ENCODE results near the gene NPEPL1. TPM values are rescaled to one million over a fixed set of nuclear protein-coding genes. Genes with fewer than 3 reads are reported as not detected.

NPEPL1 gene
- total and polyA plus RNA-seq, 10 of the 15 experiments (the other 5 are each of a cell fraction or from before 2014, with no cell fraction given): 0.08 to 21.3 (median 10.2) TPM

DNA sequence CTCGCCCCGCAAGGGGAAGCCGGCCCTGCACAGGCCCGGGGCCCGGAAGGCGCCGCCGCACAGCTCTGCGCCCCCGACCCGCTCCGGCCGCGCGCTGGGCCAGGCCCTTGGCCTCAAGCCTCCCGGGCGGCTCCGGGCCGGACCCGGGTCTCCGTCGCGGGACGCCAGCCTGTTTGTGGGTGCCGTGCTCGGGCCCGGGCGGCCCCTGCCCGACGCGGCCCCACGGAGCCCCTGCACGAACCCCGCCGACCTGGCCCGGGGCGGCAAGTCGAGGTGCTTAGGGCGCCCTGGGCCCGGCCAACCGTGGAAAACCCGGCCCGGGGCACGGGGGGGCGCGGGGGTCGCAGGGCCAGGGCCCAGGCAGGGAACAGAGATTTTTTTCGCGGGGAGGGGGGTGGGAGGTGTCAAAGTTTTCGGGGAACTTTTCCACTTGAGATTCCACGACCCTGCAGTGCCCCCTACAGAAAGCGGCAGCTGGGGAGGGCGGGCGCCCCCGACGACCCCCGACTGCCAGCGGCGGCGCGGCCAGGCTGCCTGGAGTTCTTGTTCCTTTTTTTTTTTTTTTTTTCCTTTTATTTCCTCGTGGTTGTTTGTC is 42.3 kb upstream of the NPEPL1 start:
- H3K4me3 ChIP-seq: peak overlapping the region; percentile 92
- peak overlapping the region; percentile 93 for H3K4me2 ChIP-seq (ENCODE audit: control insufficient read depth, insufficient read depth)
- H2AFZ ChIP-seq (ENCODE audit: control insufficient read depth, low read depth, low read length): peak overlapping the region; percentile 79
- ChIA-PET POLR2A (interaction anchor here (0.6 to 1.3 kb wide), 2 partner anchors 28 to 262 kb away, joined by 4 to 6 read pairs; partner anchors contain the start of gene VAPB), RAD21 (ENCODE audit: unreplicated experiment) (interaction anchor here (0.9 to 2.5 kb wide), 10 partner anchors 9 to 382 kb away, joined by 3 to 10 read pairs (median 8); partner anchors contain the start of genes ATP5F1E and VAPB), CTCF (interaction anchor here (0.6 to 1.3 kb wide), 10 partner anchors 9 to 383 kb away, joined by 3 to 10 read pairs (median 4); no protein-coding TSS in a partner anchor), SMC1A (ENCODE audit: uncharacterized antibody, unreplicated experiment) (interaction anchor here (0.7 to 2.4 kb wide), 6 partner anchors 10 to 343 kb away, joined by 3 to 13 read pairs (median 4); no protein-coding TSS in a partner anchor)
- WGBS (ENCODE audit: insufficient coverage, insufficient replicate concordance, low lambda C conversion rate, missing lambda C conversion rate): 3% methylated on average over 41 of the region's 62 CpGs
- DNase-seq (ENCODE audit: low read depth, low spot score) (no peak), ATAC-seq (peak; percentile 27), FAIRE-seq (no peak)
- H3K27ac ChIP-seq (ENCODE audit: control insufficient read depth, insufficient read depth): peak overlapping the region; percentile 93
- intact Hi-C loops (cut with micrococcal nuclease; ENCODE audit: unreplicated experiment): loop anchor here (2.0 to 10.0 kb wide), 6 partner anchors 42 to 385 kb away; partner anchors contain the start of genes ATP5F1E, GNAS, GNAS-AS1 and NELFCD
- no peaks in the 10 kb centered on the region for H3K27me3 ChIP-seq (replicated peaks in 1 of 2; ENCODE audit: control insufficient read depth in 2 of 2, insufficient read depth in 2 of 2, low read length in 1 of 2)
- no TSS peak for BruUV-seq (replicated peaks)
- H3K79me2 ChIP-seq (ENCODE audit: control insufficient read depth, insufficient read depth, low read length): peaks cover 45% of the 10 kb centered on the region
- no peaks in the 10 kb centered on the region; the same call in 1 of the 2 replicates for H3K4me1 ChIP-seq (ENCODE audit: control insufficient read depth, insufficient read depth, low read length)
- in situ Hi-C loops (cut with MboI): loop anchor here (10.0 to 25.0 kb wide), 3 partner anchors 255 to 1263 kb away; partner anchors contain the start of genes PRELID3B and RBM38
- no peaks in the 10 kb centered on the region for H3K9me3 ChIP-seq (replicated peaks; ENCODE audit: control insufficient read depth, insufficient read depth, low read length)
- peak overlapping the region; percentile 95 for H3K9ac ChIP-seq (ENCODE audit: control insufficient read depth, insufficient read depth, low read length)
- no peaks in the 10 kb centered on the region for H3K36me3 ChIP-seq (ENCODE audit: control insufficient read depth in 2 of 2, insufficient read depth in 2 of 2, low read length in 1 of 2)
- H4K20me1 ChIP-seq (ENCODE audit: control insufficient read depth, insufficient read depth): no peaks in the 10 kb centered on the region
- TF ChIP-seq NR2C1 (IDR thresholded peaks at IDR 0.05) (0 out of 2 replicates have a peak, but pooled peaks have one; percentile 16), LARP7 (IDR thresholded peaks at IDR 0.05) (peak; percentile 80), RB1 (IDR thresholded peaks at IDR 0.05; ENCODE audit: borderline replicate concordance) (no peak), FOXM1 (IDR thresholded peaks at IDR 0.05; ENCODE audit: low read depth, low read length) (no peak), BACH1 (IDR thresholded peaks at IDR 0.05; ENCODE audit: borderline replicate concordance) (peak; percentile 69; the same call in 1 of the 2 replicates), SRF (IDR thresholded peaks at IDR 0.05; ENCODE audit: low read depth in 2 of 2, low read length in 2 of 2) (no peak), KAT2A (conservative IDR thresholded peaks at IDR 0.05; ENCODE audit: control insufficient read depth, low read depth, low read length) (no peak), IRF4 (IDR thresholded peaks at IDR 0.05; ENCODE audit: low read depth, low read length) (no peak)
- TF ChIP-seq, protein P1, sequence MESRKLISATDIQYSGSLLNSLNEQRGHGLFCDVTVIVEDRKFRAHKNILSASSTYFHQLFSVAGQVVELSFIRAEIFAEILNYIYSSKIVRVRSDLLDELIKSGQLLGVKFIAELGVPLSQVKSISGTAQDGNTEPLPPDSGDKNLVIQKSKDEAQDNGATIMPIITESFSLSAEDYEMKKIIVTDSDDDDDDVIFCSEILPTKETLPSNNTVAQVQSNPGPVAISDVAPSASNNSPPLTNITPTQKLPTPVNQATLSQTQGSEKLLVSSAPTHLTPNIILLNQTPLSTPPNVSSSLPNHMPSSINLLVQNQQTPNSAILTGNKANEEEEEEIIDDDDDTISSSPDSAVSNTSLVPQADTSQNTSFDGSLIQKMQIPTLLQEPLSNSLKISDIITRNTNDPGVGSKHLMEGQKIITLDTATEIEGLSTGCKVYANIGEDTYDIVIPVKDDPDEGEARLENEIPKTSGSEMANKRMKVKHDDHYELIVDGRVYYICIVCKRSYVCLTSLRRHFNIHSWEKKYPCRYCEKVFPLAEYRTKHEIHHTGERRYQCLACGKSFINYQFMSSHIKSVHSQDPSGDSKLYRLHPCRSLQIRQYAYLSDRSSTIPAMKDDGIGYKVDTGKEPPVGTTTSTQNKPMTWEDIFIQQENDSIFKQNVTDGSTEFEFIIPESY (IDR thresholded peaks at IDR 0.05): no peak
- TF ChIP-seq, protein P2, sequence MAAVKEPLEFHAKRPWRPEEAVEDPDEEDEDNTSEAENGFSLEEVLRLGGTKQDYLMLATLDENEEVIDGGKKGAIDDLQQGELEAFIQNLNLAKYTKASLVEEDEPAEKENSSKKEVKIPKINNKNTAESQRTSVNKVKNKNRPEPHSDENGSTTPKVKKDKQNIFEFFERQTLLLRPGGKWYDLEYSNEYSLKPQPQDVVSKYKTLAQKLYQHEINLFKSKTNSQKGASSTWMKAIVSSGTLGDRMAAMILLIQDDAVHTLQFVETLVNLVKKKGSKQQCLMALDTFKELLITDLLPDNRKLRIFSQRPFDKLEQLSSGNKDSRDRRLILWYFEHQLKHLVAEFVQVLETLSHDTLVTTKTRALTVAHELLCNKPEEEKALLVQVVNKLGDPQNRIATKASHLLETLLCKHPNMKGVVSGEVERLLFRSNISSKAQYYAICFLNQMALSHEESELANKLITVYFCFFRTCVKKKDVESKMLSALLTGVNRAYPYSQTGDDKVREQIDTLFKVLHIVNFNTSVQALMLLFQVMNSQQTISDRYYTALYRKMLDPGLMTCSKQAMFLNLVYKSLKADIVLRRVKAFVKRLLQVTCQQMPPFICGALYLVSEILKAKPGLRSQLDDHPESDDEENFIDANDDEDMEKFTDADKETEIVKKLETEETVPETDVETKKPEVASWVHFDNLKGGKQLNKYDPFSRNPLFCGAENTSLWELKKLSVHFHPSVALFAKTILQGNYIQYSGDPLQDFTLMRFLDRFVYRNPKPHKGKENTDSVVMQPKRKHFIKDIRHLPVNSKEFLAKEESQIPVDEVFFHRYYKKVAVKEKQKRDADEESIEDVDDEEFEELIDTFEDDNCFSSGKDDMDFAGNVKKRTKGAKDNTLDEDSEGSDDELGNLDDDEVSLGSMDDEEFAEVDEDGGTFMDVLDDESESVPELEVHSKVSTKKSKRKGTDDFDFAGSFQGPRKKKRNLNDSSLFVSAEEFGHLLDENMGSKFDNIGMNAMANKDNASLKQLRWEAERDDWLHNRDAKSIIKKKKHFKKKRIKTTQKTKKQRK (IDR thresholded peaks at IDR 0.05; ENCODE audit: low read depth, low read length): no peak
- TF ChIP-seq, protein P3, sequence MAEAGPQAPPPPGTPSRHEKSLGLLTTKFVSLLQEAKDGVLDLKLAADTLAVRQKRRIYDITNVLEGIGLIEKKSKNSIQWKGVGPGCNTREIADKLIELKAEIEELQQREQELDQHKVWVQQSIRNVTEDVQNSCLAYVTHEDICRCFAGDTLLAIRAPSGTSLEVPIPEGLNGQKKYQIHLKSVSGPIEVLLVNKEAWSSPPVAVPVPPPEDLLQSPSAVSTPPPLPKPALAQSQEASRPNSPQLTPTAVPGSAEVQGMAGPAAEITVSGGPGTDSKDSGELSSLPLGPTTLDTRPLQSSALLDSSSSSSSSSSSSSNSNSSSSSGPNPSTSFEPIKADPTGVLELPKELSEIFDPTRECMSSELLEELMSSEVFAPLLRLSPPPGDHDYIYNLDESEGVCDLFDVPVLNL (IDR thresholded peaks at IDR 0.05; ENCODE audit: low read depth, low read length): no peak
- TF ChIP-seq, protein P4, sequence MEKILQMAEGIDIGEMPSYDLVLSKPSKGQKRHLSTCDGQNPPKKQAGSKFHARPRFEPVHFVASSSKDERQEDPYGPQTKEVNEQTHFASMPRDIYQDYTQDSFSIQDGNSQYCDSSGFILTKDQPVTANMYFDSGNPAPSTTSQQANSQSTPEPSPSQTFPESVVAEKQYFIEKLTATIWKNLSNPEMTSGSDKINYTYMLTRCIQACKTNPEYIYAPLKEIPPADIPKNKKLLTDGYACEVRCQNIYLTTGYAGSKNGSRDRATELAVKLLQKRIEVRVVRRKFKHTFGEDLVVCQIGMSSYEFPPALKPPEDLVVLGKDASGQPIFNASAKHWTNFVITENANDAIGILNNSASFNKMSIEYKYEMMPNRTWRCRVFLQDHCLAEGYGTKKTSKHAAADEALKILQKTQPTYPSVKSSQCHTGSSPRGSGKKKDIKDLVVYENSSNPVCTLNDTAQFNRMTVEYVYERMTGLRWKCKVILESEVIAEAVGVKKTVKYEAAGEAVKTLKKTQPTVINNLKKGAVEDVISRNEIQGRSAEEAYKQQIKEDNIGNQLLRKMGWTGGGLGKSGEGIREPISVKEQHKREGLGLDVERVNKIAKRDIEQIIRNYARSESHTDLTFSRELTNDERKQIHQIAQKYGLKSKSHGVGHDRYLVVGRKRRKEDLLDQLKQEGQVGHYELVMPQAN (conservative IDR thresholded peaks at IDR 0.05): peak; percentile 52; the same call in 1 of the 2 replicates

Data from GM12878 (cell line).